Ishikawa (cell line): ENCODE measurements around the gene EGFLAM.

Experiments used
- CEBPB ChIP-seq: IDR thresholded peaks from 2 replicates; pipeline ENCODE4 v1.6.1; 2012
- CREB1 ChIP-seq: IDR thresholded peaks from 2 replicates; pipeline ENCODE4 v1.6.1; 2012; ENCODE audit warnings: low read depth
- EGR1 ChIP-seq: IDR thresholded peaks from 2 replicates; pipeline ENCODE4 v1.6.1; 2012
- EP300 ChIP-seq: IDR thresholded peaks from 2 replicates; pipeline ENCODE4 v1.6.1; 2012; ENCODE audit warnings: borderline replicate concordance
- MAX ChIP-seq: IDR thresholded peaks from 2 replicates; pipeline ENCODE4 v1.6.1; 2012
- RAD21 ChIP-seq: IDR thresholded peaks from 2 replicates; pipeline ENCODE4 v1.6.1; 2012; ENCODE audit warnings: low read depth
- REST ChIP-seq: IDR thresholded peaks from 2 replicates; pipeline ENCODE4 v1.6.1; 2012; ENCODE audit warnings: low read depth, mild to moderate bottlenecking
- TAF1 ChIP-seq: IDR thresholded peaks from 2 replicates; pipeline ENCODE4 v1.6.1; 2012; ENCODE audit warnings: low read depth, mild to moderate bottlenecking
- TCF12 ChIP-seq: IDR thresholded peaks from 2 replicates; pipeline ENCODE4 v1.6.1; 2012; ENCODE audit warnings: low read depth
- TEAD4 ChIP-seq: IDR thresholded peaks from 2 replicates; pipeline ENCODE4 v1.6.1; 2012
- USF1 ChIP-seq: IDR thresholded peaks from 2 replicates; pipeline ENCODE4 v1.6.1; 2012
- YY1 ChIP-seq: IDR thresholded peaks from 2 replicates; pipeline ENCODE4 v1.6.1; 2012; ENCODE audit warnings: low read depth
- ZBTB7A ChIP-seq: IDR thresholded peaks from 2 replicates; pipeline ENCODE4 v1.6.1; 2012; ENCODE audit warnings: low read depth

- no peak for TF ChIP-seq RAD21
- TF ChIP-seq REST, result no peak
- TF ChIP-seq TAF1, result no peak
- TF ChIP-seq EP300, result no peak
- TF ChIP-seq EGR1, result no peak
- TF ChIP-seq CEBPB, result peak; percentile 67; the same call in 1 of the 2 replicates
- TF ChIP-seq TEAD4, result no peak
- TF ChIP-seq YY1, result no peak
- TF ChIP-seq CREB1, result no peak
- TF ChIP-seq USF1, result no peak
- TF ChIP-seq ZBTB7A, result no peak
- no peak for TF ChIP-seq MAX
- TF ChIP-seq TCF12, result no peak
These were observed 102.1 kb downstream of the EGFLAM start for GRCh38 chr5:38360323-38361061.
